Embryonic facial prominence (tissue), 1 donor: ENCODE results near the gene TNIP2.
"Not testable (repeated sequence)": the region's sequence is repeated elsewhere in the genome, so short reads cannot be mapped to it uniquely, and the experiment has no call there.

Source experiments
- DNase-seq: peaks from one replicate; pipeline ENCODE4 v3.0.0-alpha.2; 2016; ENCODE audit errors: extremely low spot score

The TNIP2 gene

GRCh38 chr4:2793586-2794485 lies 37.7 kb upstream of the TNIP2 start:
- DNase-seq, result no peak

GRCh38 chr4:2792711-2793585 lies 36.8 kb upstream of the TNIP2 start, which contains the start of gene SH3BP2:
Gene SH3BP2, plus strand, starts transcription at chr4:2793085. Its CDS starts 27,533 bp downstream, at chr4:2820618.
- no peak for DNase-seq

GRCh38 chr4:2792396-2792710 lies 36.2 kb upstream of the TNIP2 start:
- DNase-seq, result no peak

GRCh38 chr4:2791518-2792395 lies 35.6 kb upstream of the TNIP2 start:
- DNase-seq, result no peak

- DNase-seq, result no peak
These were observed 34.7 kb upstream of the TNIP2 start for GRCh38 chr4:2790583-2791517.

GRCh38 chr4:2789793-2790582 lies 33.9 kb upstream of the TNIP2 start:
- DNase-seq, result no peak

GRCh38 chr4:2789351-2789750 lies 33.2 kb upstream of the TNIP2 start:
- no peak for DNase-seq

- no peak for DNase-seq
These were observed 32.5 kb upstream of the TNIP2 start for GRCh38 chr4:2788532-2789103.

- no peak for DNase-seq
These were observed 32.0 kb upstream of the TNIP2 start for GRCh38 chr4:2788101-2788500.

GRCh38 chr4:2787230-2788100 lies 31.3 kb upstream of the TNIP2 start:
- no peak for DNase-seq

- DNase-seq, result no peak
These were observed 30.7 kb upstream of the TNIP2 start for GRCh38 chr4:2786794-2787229.

GRCh38 chr4:2786152-2786671 lies 30.1 kb upstream of the TNIP2 start:
- DNase-seq, result no peak

GRCh38 chr4:2785613-2786012 lies 29.5 kb upstream of the TNIP2 start:
- no peak for DNase-seq

- no peak for DNase-seq
These were observed 27.7 kb upstream of the TNIP2 start for GRCh38 chr4:2783790-2784189.

GRCh38 chr4:2781911-2782310 lies 25.8 kb upstream of the TNIP2 start:
- DNase-seq, result no peak

GRCh38 chr4:2780643-2781042 lies 24.5 kb upstream of the TNIP2 start:
- not testable (repeated sequence) for DNase-seq

- no peak for DNase-seq
These were observed 15.1 kb upstream of the TNIP2 start for GRCh38 chr4:2771264-2771663.

GRCh38 chr4:2768921-2769336 lies 12.8 kb upstream of the TNIP2 start:
- DNase-seq, result no peak
